HG02970 (cell line): ENCODE measurements around the gene MSANTD7.

Source experiments
- ATAC-seq: cut with Tn5 transposase; IDR thresholded peaks from one replicate; pipeline ENCODE4 v1.9.1; 2021; ENCODE audit warnings: mild to moderate bottlenecking, moderate library complexity, moderate number of reproducible peaks; ENCODE audit not compliant: unreplicated experiment, low FRiP score

Gene MSANTD7

GRCh38 chr10:14879124-14879927, 41.2 kb downstream of the MSANTD7 start:
- ATAC-seq = no peak

- no peak for ATAC-seq
Measured at GRCh38 chr10:14879928-14880193, 41.8 kb downstream of the MSANTD7 start.

- no peak for ATAC-seq
Measured at GRCh38 chr10:14880229-14880628, 42.1 kb downstream of the MSANTD7 start.

- ATAC-seq = no peak
Measured at GRCh38 chr10:14884082-14884481, 46.0 kb downstream of the MSANTD7 start.
